Panc1 (cell line): ENCODE results near the gene ARL14. TPM values are rescaled to one million over a fixed set of nuclear protein-coding genes. Genes with fewer than 3 reads are reported as not detected.

Source experiments
- ATAC-seq: fragments of 200-7000 bp; cut with Tn5 transposase; 2 replicates; pipeline ENCODE4 v1.9.1; 2020; ENCODE audit warnings: mild to moderate bottlenecking, moderate library complexity
- BruUV-seq: library from RNA; stranded (reverse); fragments of 400-500 nt; replicated peaks from 2 replicates; lab custom pipeline; 2021; lab: Mats Ljungman, UMichigan
- CTCF ChIA-PET: fragments of 300-600 bp; sonication (Branson Sonifier 250); formaldehyde crosslinking; loops from one replicate; lab custom pipeline; 2022; ENCODE audit warnings: antibody characterized with exemption; lab: Charles Lee
- POLR2A ChIA-PET: fragments of 300-600 bp; sonication (Branson Sonifier 250); formaldehyde crosslinking; loops from one replicate; lab custom pipeline; 2022; ENCODE audit warnings: antibody characterized with exemption; lab: Charles Lee
- DNase-seq: peaks from one replicate; pipeline ENCODE4 v3.0.0-alpha.2; 2010; ENCODE audit warnings: low read depth, low spot score
- H3K27ac ChIP-seq: 2 replicates; pipeline ENCODE4 v1.5.1; 2011; ENCODE audit warnings: mild to moderate bottlenecking, low read length, inconsistent platforms
- H3K27me3 ChIP-seq: fragments of 200-500 bp; sonication (Bioruptor generic); 2 replicates; pipeline ENCODE4 v1.6.0; 2014; ENCODE audit warnings: low read length, inconsistent platforms; ENCODE audit not compliant: control insufficient read depth, insufficient read depth
- H3K36me3 ChIP-seq: fragments of 200-500 bp; sonication (Bioruptor generic); 2 replicates; pipeline ENCODE4 v1.5.1; 2014; ENCODE audit warnings: inconsistent platforms, mild to moderate bottlenecking, low read length, moderate library complexity; ENCODE audit not compliant: control insufficient read depth, insufficient read depth
- H3K4me1 ChIP-seq: 2 replicates; pipeline ENCODE4 v1.5.1; 2011; ENCODE audit warnings: inconsistent platforms, mild to moderate bottlenecking, low read length, moderate library complexity; ENCODE audit not compliant: control insufficient read depth, insufficient read depth
- H3K4me3 ChIP-seq, 2 experiments: 2 replicates each; pipeline ENCODE4 v1.5.1; 2011 to 2012; ENCODE audit warnings: low read depth in 2 of 2, low read length in 2 of 2, mild to moderate bottlenecking in 2 of 2, inconsistent platforms in 1 of 2, moderate library complexity in 1 of 2
- H3K9me3 ChIP-seq: fragments of 200-500 bp; sonication (Bioruptor generic); 2 replicates; pipeline ENCODE4 v1.5.1; 2014; ENCODE audit warnings: low read depth, mild to moderate bottlenecking, inconsistent platforms, low read length, moderate library complexity; ENCODE audit not compliant: control insufficient read depth, insufficient read depth
- SIN3A ChIP-seq: IDR thresholded peaks from 2 replicates; pipeline ENCODE4 v1.6.1; 2012; ENCODE audit warnings: low read depth, mild to moderate bottlenecking, low read length, moderate library complexity, borderline replicate concordance; ENCODE audit not compliant: insufficient read depth
- TCF7L2 ChIP-seq: IDR thresholded peaks from 2 replicates; pipeline ENCODE4 v1.6.1; 2011; ENCODE audit warnings: mild to moderate bottlenecking, low read depth, low read length, inconsistent platforms
- in situ Hi-C: cut with HindIII; loops from 2 replicates; pipeline ENCODE4 v1.10.0; 2016; ENCODE audit warnings: low sequenced_read_pairs, low pct_unique_long_range_greater_than_20kb
- intact Hi-C: fragments of 100-400 bp; cut with micrococcal nuclease; formaldehyde crosslinking; loops from one replicate; pipeline ENCODE4 v1.10.0; 2022; ENCODE audit not compliant: unreplicated experiment
- total RNA-seq: library from RNA; stranded (reverse); gene quantifications from one replicate; pipeline ENCODE4 v1.2.1, GENCODE V29; 2021; ENCODE audit not compliant: unreplicated experiment
- TF ChIP-seq, protein P1 (sequence below): fragments of 450-650 bp; IDR thresholded peaks from 2 replicates; pipeline ENCODE4 v1.5.1; 2017; ENCODE audit warnings: mild to moderate bottlenecking
- TF ChIP-seq, protein P2 (sequence below), 2 experiments: IDR thresholded peaks; 2 replicates each; pipeline ENCODE4 v1.6.1; 2011 to 2012; ENCODE audit warnings: low read depth in 2 of 2, control low read depth in 1 of 2, low read length in 1 of 2, mild to moderate bottlenecking in 1 of 2, moderate library complexity in 1 of 2; ENCODE audit not compliant: insufficient read depth in 1 of 2

The ARL14 gene
- total RNA-seq, 1 experiment from 2014 or later = 2.5 TPM

- no peaks in the 10 kb centered on the region for H3K36me3 ChIP-seq
- ChIA-PET POLR2A (no interaction called here), CTCF (no interaction called here)
- no TSS peak for BruUV-seq
- in situ Hi-C loops (no loop called here), intact Hi-C loops (loop anchor here (5.0 kb wide), 1 partner anchor 255 kb away; no protein-coding TSS in a partner anchor)
- no peak for TF ChIP-seq TCF7L2
- TF ChIP-seq, protein P1, sequence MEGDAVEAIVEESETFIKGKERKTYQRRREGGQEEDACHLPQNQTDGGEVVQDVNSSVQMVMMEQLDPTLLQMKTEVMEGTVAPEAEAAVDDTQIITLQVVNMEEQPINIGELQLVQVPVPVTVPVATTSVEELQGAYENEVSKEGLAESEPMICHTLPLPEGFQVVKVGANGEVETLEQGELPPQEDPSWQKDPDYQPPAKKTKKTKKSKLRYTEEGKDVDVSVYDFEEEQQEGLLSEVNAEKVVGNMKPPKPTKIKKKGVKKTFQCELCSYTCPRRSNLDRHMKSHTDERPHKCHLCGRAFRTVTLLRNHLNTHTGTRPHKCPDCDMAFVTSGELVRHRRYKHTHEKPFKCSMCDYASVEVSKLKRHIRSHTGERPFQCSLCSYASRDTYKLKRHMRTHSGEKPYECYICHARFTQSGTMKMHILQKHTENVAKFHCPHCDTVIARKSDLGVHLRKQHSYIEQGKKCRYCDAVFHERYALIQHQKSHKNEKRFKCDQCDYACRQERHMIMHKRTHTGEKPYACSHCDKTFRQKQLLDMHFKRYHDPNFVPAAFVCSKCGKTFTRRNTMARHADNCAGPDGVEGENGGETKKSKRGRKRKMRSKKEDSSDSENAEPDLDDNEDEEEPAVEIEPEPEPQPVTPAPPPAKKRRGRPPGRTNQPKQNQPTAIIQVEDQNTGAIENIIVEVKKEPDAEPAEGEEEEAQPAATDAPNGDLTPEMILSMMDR = peak; percentile 60; the same call in 1 of the 2 replicates
- H3K4me1 ChIP-seq = peaks cover 9% of the 10 kb centered on the region; the same call in 1 of the 2 replicates
- DNase-seq (no peak), ATAC-seq (0 out of 2 replicates have a peak, but pooled peaks have one; percentile 59)
- no peak overlapping the region for H3K27ac ChIP-seq
- H3K4me3 ChIP-seq = no peak overlapping the region
- no peaks in the 10 kb centered on the region for H3K9me3 ChIP-seq
- H3K27me3 ChIP-seq = no peaks in the 10 kb centered on the region
These were observed 10.1 kb downstream of the ARL14 start for GRCh38 chr3:160686955-160687535.

DNA sequence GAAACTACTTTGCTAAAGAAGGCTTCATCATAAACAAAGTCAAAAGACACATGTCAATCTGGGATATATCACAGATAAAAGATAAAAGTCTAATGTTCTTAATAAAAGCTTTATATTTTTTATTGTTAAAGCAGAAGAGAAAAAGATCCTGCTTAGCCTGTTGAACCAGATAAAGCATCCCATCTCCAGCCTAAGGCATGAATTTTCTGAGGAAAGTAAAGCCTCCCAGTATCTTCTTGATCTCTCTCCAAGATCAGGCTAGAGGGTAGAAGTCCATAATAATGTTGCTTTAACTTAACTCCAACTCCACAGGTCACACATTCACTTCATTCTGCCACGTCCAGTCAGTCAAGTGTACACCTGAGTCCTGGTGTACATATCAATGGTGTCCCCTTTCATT, 14.2 kb downstream of the ARL14 start:
- no peak for ATAC-seq
- no peak for DNase-seq
- Histone ChIP-seq H3K36me3 (no peaks in the 10 kb centered on the region), H3K27me3 (no peaks in the 10 kb centered on the region), H3K4me1 (peaks cover 9% of the 10 kb centered on the region; the same call in 1 of the 2 replicates), H3K9me3 (no peaks in the 10 kb centered on the region), H3K27ac (peak overlapping the region; percentile 40; the same call in 1 of the 2 replicates), H3K4me3 (no peak overlapping the region)
- intact Hi-C loops (no loop called here), in situ Hi-C loops (no loop called here)
- TF ChIP-seq TCF7L2 = no peak
- TF ChIP-seq, protein P1 = no peak
- TF ChIP-seq, protein P2, sequence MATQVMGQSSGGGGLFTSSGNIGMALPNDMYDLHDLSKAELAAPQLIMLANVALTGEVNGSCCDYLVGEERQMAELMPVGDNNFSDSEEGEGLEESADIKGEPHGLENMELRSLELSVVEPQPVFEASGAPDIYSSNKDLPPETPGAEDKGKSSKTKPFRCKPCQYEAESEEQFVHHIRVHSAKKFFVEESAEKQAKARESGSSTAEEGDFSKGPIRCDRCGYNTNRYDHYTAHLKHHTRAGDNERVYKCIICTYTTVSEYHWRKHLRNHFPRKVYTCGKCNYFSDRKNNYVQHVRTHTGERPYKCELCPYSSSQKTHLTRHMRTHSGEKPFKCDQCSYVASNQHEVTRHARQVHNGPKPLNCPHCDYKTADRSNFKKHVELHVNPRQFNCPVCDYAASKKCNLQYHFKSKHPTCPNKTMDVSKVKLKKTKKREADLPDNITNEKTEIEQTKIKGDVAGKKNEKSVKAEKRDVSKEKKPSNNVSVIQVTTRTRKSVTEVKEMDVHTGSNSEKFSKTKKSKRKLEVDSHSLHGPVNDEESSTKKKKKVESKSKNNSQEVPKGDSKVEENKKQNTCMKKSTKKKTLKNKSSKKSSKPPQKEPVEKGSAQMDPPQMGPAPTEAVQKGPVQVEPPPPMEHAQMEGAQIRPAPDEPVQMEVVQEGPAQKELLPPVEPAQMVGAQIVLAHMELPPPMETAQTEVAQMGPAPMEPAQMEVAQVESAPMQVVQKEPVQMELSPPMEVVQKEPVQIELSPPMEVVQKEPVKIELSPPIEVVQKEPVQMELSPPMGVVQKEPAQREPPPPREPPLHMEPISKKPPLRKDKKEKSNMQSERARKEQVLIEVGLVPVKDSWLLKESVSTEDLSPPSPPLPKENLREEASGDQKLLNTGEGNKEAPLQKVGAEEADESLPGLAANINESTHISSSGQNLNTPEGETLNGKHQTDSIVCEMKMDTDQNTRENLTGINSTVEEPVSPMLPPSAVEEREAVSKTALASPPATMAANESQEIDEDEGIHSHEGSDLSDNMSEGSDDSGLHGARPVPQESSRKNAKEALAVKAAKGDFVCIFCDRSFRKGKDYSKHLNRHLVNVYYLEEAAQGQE (IDR thresholded peaks at IDR 0.05; ENCODE audit: insufficient read depth in 1 of 2, low read depth in 2 of 2, low read length in 1 of 2) = no peak
- no peak for TF ChIP-seq SIN3A
- BruUV-seq = no TSS peak
- ChIA-PET POLR2A (no interaction called here), CTCF (interaction anchor here (0.6 to 0.9 kb wide), 2 partner anchors 246 to 719 kb away, joined by 3 read pairs; no protein-coding TSS in a partner anchor)
